Measurements from ENCODE around the gene THRB.

THRB gene

GRCh38 chr3:24382647-24383046 lies 112.0 kb downstream of the THRB start:
- H3K27me3 ChIP-seq (ENCODE audit: control insufficient read depth in 1 of 2, insufficient read depth in 2 of 2, low read length in 2 of 2): no peaks in the 10 kb centered on the region
- no peak overlapping the region for H3K9ac ChIP-seq (ENCODE audit: low read length)
- H3K36me3 ChIP-seq (ENCODE audit: insufficient read depth, low read length): no peaks in the 10 kb centered on the region
- H3K27ac ChIP-seq (ENCODE audit: low read depth, low read length): no peak overlapping the region
- no peak overlapping the region for H3K4me3 ChIP-seq (ENCODE audit: low read depth in 1 of 2, low read length in 2 of 2)
- peaks cover 56% of the 10 kb centered on the region for H3K4me1 ChIP-seq (ENCODE audit: insufficient read depth, low read length)
- H3K9me3 ChIP-seq (ENCODE audit: low read length): no peaks in the 10 kb centered on the region

- no peak overlapping the region for H3K4me3 ChIP-seq (ENCODE audit: low read depth in 1 of 2, low read length in 2 of 2)
- H3K27ac ChIP-seq (ENCODE audit: low read depth, low read length): no peak overlapping the region
- no peaks in the 10 kb centered on the region for H3K27me3 ChIP-seq (ENCODE audit: control insufficient read depth in 1 of 2, insufficient read depth in 2 of 2, low read length in 2 of 2)
- no peaks in the 10 kb centered on the region for H3K36me3 ChIP-seq (ENCODE audit: insufficient read depth, low read length)
- no peak overlapping the region for H3K9ac ChIP-seq (ENCODE audit: low read length)
- H3K4me1 ChIP-seq (ENCODE audit: insufficient read depth, low read length): peaks cover 53% of the 10 kb centered on the region
- no peaks in the 10 kb centered on the region for H3K9me3 ChIP-seq (ENCODE audit: low read length)
These were observed 114.7 kb downstream of the THRB start for GRCh38 chr3:24379936-24380335.

- no peak overlapping the region for H3K27ac ChIP-seq (ENCODE audit: low read depth, low read length)
- no peaks in the 10 kb centered on the region for H3K9me3 ChIP-seq (ENCODE audit: low read length)
- peaks cover 57% of the 10 kb centered on the region for H3K4me1 ChIP-seq (ENCODE audit: insufficient read depth, low read length)
- no peaks in the 10 kb centered on the region for H3K27me3 ChIP-seq (ENCODE audit: control insufficient read depth in 1 of 2, insufficient read depth in 2 of 2, low read length in 2 of 2)
- no peak overlapping the region for H3K9ac ChIP-seq (ENCODE audit: low read length)
- no peaks in the 10 kb centered on the region for H3K36me3 ChIP-seq (ENCODE audit: insufficient read depth, low read length)
- no peak overlapping the region for H3K4me3 ChIP-seq (ENCODE audit: low read depth in 1 of 2, low read length in 2 of 2)
These were observed 116.3 kb downstream of the THRB start for GRCh38 chr3:24378313-24378712.

- no peak overlapping the region for H3K27ac ChIP-seq (ENCODE audit: low read depth, low read length)
- H3K4me1 ChIP-seq (ENCODE audit: insufficient read depth, low read length): peaks cover 63% of the 10 kb centered on the region
- H3K9me3 ChIP-seq (ENCODE audit: low read length): no peaks in the 10 kb centered on the region
- H3K36me3 ChIP-seq (ENCODE audit: insufficient read depth, low read length): no peaks in the 10 kb centered on the region
- H3K4me3 ChIP-seq (ENCODE audit: low read depth in 1 of 2, low read length in 2 of 2): no peak overlapping the region
- no peak overlapping the region for H3K9ac ChIP-seq (ENCODE audit: low read length)
- no peaks in the 10 kb centered on the region for H3K27me3 ChIP-seq (ENCODE audit: control insufficient read depth in 1 of 2, insufficient read depth in 2 of 2, low read length in 2 of 2)
These were observed 117.2 kb downstream of the THRB start for GRCh38 chr3:24377218-24377993.

- H3K9ac ChIP-seq (ENCODE audit: low read length): no peak overlapping the region
- H3K4me3 ChIP-seq (ENCODE audit: low read depth in 1 of 2, low read length in 2 of 2): no peak overlapping the region
- peak overlapping the region; percentile 36 for H3K27ac ChIP-seq (ENCODE audit: low read depth, low read length)
- no peaks in the 10 kb centered on the region for H3K36me3 ChIP-seq (ENCODE audit: insufficient read depth, low read length)
- no peaks in the 10 kb centered on the region for H3K27me3 ChIP-seq (ENCODE audit: control insufficient read depth in 1 of 2, insufficient read depth in 2 of 2, low read length in 2 of 2)
- H3K4me1 ChIP-seq (ENCODE audit: insufficient read depth, low read length): peaks cover 54% of the 10 kb centered on the region
- H3K9me3 ChIP-seq (ENCODE audit: low read length): no peaks in the 10 kb centered on the region
These were observed 118.7 kb downstream of the THRB start for GRCh38 chr3:24375947-24376384.

GRCh38 chr3:24374801-24375200 lies 119.8 kb downstream of the THRB start:
- peak overlapping the region; percentile 28 for H3K27ac ChIP-seq (ENCODE audit: low read depth, low read length)
- H3K36me3 ChIP-seq (ENCODE audit: insufficient read depth, low read length): no peaks in the 10 kb centered on the region
- no peak overlapping the region for H3K9ac ChIP-seq (ENCODE audit: low read length)
- no peak overlapping the region for H3K4me3 ChIP-seq (ENCODE audit: low read depth in 1 of 2, low read length in 2 of 2)
- peaks cover 52% of the 10 kb centered on the region for H3K4me1 ChIP-seq (ENCODE audit: insufficient read depth, low read length)
- H3K9me3 ChIP-seq (ENCODE audit: low read length): no peaks in the 10 kb centered on the region
- H3K27me3 ChIP-seq (ENCODE audit: control insufficient read depth in 1 of 2, insufficient read depth in 2 of 2, low read length in 2 of 2): no peaks in the 10 kb centered on the region

GRCh38 chr3:24373198-24373959 lies 121.3 kb downstream of the THRB start:
- no peaks in the 10 kb centered on the region for H3K36me3 ChIP-seq (ENCODE audit: insufficient read depth, low read length)
- H3K9ac ChIP-seq (ENCODE audit: low read length): no peak overlapping the region
- H3K4me1 ChIP-seq (ENCODE audit: insufficient read depth, low read length): peaks cover 53% of the 10 kb centered on the region
- no peak overlapping the region for H3K4me3 ChIP-seq (ENCODE audit: low read depth in 1 of 2, low read length in 2 of 2)
- no peaks in the 10 kb centered on the region for H3K27me3 ChIP-seq (ENCODE audit: control insufficient read depth in 1 of 2, insufficient read depth in 2 of 2, low read length in 2 of 2)
- peak overlapping the region; percentile 62 for H3K27ac ChIP-seq (ENCODE audit: low read depth, low read length)
- H3K9me3 ChIP-seq (ENCODE audit: low read length): no peaks in the 10 kb centered on the region

- H3K36me3 ChIP-seq (ENCODE audit: insufficient read depth, low read length): no peaks in the 10 kb centered on the region
- peak overlapping the region; percentile 62 for H3K27ac ChIP-seq (ENCODE audit: low read depth, low read length)
- H3K9ac ChIP-seq (ENCODE audit: low read length): no peak overlapping the region
- peaks cover 50% of the 10 kb centered on the region for H3K4me1 ChIP-seq (ENCODE audit: insufficient read depth, low read length)
- no peak overlapping the region for H3K4me3 ChIP-seq (ENCODE audit: low read depth in 1 of 2, low read length in 2 of 2)
- H3K27me3 ChIP-seq (ENCODE audit: control insufficient read depth in 1 of 2, insufficient read depth in 2 of 2, low read length in 2 of 2): no peaks in the 10 kb centered on the region
- H3K9me3 ChIP-seq (ENCODE audit: low read length): no peaks in the 10 kb centered on the region
These were observed 122.0 kb downstream of the THRB start for GRCh38 chr3:24372559-24373197.

GRCh38 chr3:24370352-24371090 lies 124.1 kb downstream of the THRB start:
- Histone ChIP-seq H3K9me3 (ENCODE audit: low read length) (no peaks in the 10 kb centered on the region), H3K27me3 (ENCODE audit: control insufficient read depth in 1 of 2, insufficient read depth in 2 of 2, low read length in 2 of 2) (no peaks in the 10 kb centered on the region), H3K36me3 (ENCODE audit: insufficient read depth, low read length) (no peaks in the 10 kb centered on the region), H3K4me3 (ENCODE audit: low read depth in 1 of 2, low read length in 2 of 2) (no peak overlapping the region), H3K9ac (ENCODE audit: low read length) (no peak overlapping the region), H3K4me1 (ENCODE audit: insufficient read depth, low read length) (peaks cover 48% of the 10 kb centered on the region), H3K27ac (ENCODE audit: low read depth, low read length) (peak overlapping the region; percentile 31)

- H3K36me3 ChIP-seq (ENCODE audit: insufficient read depth, low read length): no peaks in the 10 kb centered on the region
- no peak overlapping the region for H3K9ac ChIP-seq (ENCODE audit: low read length)
- no peaks in the 10 kb centered on the region for H3K27me3 ChIP-seq (ENCODE audit: control insufficient read depth in 1 of 2, insufficient read depth in 2 of 2, low read length in 2 of 2)
- H3K4me3 ChIP-seq (ENCODE audit: low read depth in 1 of 2, low read length in 2 of 2): no peak overlapping the region
- peaks cover 50% of the 10 kb centered on the region for H3K4me1 ChIP-seq (ENCODE audit: insufficient read depth, low read length)
- no peaks in the 10 kb centered on the region for H3K9me3 ChIP-seq (ENCODE audit: low read length)
- H3K27ac ChIP-seq (ENCODE audit: low read depth, low read length): no peak overlapping the region
These were observed 126.0 kb downstream of the THRB start for GRCh38 chr3:24368605-24369004.

All from muscle layer of colon (tissue), 2 donors.